GM23338 (cell line): ENCODE data around the gene S100A1.

Experiments used
- CREB1 ChIP-seq: fragments of 250-450 bp; sonication (Bioruptor Pico); IDR thresholded peaks from 2 replicates; pipeline ENCODE4 v1.5.0; 2020; ENCODE audit warnings: low read depth, mild to moderate bottlenecking, moderate library complexity
- CTCF ChIP-seq, 2 experiments: fragments of 200-600 bp in 1 of 2; sonication (generic) in 1 of 2; conservative IDR thresholded peaks; 2 replicates each; pipeline versions ENCODE4 v1.5.1 to v1.6.1; 2016 to 2017; ENCODE audit warnings: antibody characterized with exemption in 2 of 2, low read depth in 2 of 2, mild to moderate bottlenecking in 2 of 2, moderate library complexity in 1 of 2
- EZH2 ChIP-seq: fragments of 200-600 bp; sonication (generic); IDR thresholded peaks from one replicate; pipeline ENCODE4 v1.8.0; 2017; ENCODE audit warnings: antibody characterized with exemption, mild to moderate bottlenecking, low read depth; ENCODE audit not compliant: unreplicated experiment

- no peak for TF ChIP-seq CTCF (conservative IDR thresholded peaks at IDR 0.05; ENCODE audit: low read depth in 2 of 2)
- TF ChIP-seq CREB1, result no peak
- TF ChIP-seq EZH2, result no peak
Measured at GRCh38 chr1:153680120-153680403, 51.8 kb downstream of the S100A1 start.
